HuH-7.5 (cell line): Measurements from ENCODE around the gene MCUB.
"Not testable (repeated sequence)": the region's sequence is repeated elsewhere in the genome, so short reads cannot be mapped to it uniquely, and the experiment has no call there.

Source experiments
- DNase-seq: peaks from one replicate; pipeline ENCODE4 v3.0.0; 2011; ENCODE audit warnings: low spot score

The MCUB gene

DNA sequence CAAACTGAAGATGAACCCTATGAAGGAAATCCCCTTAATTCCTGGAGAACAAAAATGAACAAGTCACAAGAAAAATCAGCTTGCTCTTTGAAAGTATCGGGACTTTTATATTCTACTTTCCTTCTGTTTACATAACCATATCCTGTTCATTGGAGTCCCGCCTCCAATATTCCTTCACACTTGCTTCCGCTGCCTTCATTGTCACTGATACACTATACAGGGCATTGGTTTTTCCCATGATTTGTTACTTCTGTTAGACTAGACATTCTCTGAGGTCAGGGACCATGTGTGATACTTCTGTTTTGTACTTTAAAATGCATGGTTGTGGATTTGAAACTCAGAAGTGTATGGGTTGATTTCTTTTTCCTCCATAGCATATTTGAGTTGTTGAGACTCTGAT, 18.8 kb downstream of the MCUB start:
- DNase-seq: no peak

DNA sequence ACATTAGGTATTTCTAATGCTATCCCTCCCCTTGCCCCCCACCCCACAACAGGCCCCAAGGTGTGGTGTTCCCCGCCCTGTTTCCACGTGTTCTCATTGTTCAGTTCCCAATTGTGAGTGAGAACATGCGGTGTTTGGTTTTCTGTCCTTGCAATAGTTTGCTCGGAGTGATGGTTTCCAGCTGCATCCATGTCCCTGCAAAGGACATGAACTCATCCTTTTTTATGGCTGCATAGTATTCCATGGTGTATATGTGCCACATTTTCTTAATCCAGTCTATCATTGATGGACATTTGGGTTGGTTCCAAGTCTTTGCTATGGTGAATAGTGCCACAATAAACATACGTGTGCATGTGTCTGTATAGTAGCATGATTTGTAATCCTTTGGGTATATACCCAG, 20.0 kb downstream of the MCUB start:
- DNase-seq: not testable (repeated sequence)

DNA sequence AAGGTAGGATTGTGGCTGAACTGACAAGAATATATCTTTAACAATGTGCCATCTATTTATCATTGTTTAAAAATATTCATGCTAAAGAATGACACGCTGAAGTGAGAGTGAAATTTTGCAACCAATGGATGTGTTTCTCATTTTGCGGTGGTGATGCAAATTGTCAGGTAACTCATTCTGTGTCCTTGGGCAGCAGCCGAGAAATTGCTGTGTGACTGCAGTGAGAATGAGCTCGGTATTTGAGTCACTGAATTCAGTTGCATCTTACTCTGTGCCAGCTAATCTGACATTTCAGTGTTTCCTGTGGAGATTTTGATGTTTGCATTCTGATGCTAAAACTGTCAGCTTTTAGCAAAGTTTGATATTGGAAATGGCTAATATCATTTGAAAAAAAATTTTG, 28.1 kb downstream of the MCUB start:
- no peak for DNase-seq

DNA sequence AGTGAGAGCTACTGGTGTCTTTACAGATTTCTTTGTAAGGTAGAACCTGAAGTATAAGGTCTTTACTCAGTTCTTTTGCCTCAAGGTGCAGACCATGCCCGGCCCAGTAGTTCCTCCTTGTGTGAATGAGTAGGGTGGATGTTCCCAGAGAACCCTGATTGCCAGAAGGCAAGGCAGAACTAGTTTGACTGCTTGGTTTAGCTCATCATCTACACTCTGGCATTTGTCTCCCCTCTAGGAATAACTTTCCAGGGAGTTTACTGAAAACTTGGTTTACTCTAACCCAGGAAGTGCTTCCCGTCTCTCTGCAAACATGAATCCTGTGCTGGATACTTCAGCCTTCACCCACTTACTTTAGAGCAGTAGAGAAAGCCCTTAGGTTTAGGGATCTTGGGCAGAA, 29.1 kb downstream of the MCUB start:
- DNase-seq: no peak

DNA sequence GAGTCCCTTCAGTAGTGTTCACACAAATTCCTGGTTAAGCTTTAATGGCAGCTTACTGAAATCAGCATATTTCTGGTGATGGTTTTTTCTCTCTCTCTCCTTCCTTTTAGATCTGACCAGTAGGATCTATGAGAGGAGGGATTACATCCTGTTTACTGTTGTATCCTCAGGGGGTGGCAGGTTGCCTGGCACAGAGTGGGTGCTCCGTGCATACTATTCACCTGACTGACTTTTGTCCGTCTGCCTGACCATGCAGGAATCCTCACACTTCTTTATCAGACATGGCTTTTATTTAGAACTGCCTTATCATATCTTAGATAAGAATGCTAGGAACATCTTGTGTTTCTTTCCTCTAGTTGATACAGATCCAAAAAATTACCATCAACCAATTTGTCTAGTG, 29.6 kb downstream of the MCUB start:
- DNase-seq: no peak

DNA sequence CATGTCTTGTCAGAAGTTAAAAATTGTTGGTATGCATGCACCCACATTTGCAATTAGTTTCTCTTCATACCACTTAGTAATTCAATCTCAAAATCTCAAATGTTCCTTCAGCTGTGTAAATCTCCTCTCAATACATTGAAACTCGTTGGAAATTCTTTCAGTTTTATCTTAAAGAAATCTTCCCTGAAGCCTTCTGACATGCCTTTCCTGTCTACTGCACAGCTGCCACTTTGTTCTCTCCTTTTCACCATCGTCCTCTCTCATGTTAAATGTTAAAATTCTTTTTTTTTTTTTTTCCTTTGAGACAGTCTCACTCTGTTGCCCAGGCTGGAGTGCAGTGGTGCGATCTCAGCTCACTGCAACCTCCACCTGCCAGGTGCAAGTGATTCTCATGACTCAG, 30.9 kb downstream of the MCUB start:
- no peak for DNase-seq

DNA sequence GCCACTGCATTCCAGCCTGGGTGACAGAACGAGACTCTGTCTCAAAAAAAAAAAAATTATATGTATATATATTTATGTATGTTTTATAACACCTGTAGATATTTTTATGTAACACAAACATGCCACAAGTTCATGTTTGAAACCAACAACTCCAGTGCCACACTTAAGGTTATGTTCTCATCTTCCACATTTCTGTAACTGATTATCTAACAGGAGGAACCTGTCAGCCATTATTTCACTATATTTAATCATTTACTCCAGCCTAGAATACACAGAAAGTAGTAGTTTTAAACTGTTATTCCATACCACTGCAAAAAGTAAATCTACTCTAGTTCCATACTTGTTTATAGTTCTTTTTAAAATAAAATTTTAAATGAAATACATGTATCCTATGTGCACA, 32.3 kb downstream of the MCUB start:
- no peak for DNase-seq

DNA sequence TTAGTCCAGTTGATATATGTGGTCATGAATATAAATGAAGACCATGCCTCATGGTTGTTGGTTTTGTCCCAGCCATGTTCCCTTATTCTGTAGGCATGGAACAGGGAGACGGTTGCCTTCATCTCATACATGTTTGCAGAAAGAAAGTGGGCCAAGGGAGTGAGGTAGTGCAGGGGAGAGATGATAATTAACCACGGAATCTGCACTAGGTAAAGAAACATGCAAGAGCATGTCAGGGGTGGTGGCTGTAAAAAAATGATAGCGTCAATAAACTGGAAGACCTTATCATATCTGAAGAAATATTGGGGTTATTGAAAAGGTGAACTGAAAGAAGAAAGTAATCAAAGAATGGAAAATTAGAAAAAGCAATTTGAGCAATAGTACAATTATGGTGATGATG, 35.1 kb downstream of the MCUB start:
- DNase-seq: not testable (repeated sequence)

DNA sequence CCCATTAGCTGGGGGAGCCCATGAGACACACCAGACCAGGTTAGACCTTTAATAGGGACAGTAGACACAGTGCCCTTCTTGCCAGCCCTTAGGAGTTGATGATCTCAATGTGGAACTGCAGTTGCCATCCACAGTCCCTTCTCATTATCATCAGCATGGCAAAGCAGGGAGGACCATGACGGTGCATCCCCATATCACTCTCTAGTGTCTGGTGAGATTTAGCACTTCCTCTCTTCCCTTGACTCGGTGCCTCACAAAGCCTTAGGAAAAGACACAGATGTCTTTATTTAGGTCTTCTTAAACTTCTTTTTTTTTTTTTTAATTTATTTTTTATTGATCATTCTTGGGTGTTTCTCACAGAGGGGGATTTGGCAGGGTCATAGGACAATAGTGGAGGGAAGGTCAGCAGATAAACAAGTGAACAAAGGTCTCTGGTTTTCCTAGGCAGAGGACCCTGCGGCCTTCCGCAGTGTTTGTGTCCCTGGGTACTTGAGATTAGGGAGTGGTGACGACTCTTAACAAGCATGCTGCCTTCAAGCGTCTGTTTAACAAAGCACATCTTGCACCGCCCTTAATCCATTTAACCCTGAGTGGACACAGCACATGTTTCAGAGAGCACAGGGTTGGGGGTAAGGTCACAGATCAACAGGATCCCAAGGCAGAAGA, 36.5 kb downstream of the MCUB start:
- not testable (repeated sequence) for DNase-seq

DNA sequence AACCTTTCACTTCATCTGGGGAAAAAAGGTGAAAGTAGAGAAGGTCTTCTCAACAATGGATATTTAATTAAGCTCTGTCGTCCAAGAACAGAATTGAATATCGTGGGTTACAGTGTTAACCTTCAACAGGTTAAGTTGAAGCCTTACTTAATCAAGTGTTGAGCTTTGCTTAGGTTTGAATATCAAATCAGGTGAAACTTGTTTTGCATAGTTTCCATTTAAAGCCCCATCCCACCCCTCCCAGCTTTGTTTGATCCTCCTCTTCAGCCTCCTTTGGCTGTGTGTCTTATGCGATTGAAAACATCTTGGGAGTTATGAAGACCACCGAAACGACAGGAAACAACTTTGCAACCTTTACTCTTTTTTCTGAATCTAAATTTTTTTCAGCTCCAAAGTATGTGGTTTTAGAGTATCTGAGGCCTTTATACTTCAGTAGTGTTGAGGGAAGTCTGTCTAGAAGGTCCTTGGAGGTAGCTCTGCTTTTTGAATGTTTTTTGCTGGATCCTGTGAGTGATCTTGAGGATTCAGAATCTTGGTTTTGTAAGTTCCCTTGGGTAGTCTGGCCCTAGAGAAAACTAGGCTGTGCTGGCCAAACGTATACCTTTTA, 39.1 kb downstream of the MCUB start:
- no peak for DNase-seq

DNA sequence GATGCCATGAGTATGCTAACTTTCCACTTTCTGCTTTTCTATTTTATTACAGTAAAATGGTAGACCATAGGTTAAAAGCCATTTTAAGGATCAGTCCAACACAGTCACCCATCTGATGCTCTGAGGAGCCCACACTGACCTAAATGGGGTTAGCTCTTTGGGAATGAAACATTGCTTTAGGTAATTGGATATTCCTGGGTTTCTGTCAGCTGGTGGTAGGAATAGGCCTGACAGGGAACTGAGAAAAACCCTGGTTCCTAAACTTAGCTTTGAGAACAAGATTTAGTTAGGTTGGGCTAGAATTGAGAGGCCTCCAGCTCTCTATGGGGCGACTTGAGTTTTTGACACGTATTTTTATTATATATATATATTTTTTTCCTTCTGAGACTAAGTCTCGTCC, 40.4 kb downstream of the MCUB start:
- DNase-seq: no peak

DNA sequence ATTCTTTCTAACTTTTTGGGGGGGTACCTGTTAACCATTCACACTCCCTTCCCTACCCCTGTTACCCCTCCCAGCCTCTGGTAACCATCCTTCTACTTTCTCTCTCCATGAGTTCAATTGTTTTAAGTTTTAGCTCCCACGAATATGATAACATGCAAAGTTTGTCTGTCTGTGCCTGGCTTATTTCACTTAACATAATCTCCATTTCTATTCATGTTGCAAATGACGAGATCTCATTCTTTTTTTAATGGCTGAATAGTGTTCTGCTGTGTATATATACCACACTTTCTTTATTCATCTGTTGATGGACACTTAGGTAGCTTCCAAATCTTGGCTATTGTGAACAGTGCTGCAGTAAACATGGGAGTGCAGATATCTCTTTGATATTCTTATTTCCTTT, 41.3 kb downstream of the MCUB start:
- DNase-seq: no peak

DNA sequence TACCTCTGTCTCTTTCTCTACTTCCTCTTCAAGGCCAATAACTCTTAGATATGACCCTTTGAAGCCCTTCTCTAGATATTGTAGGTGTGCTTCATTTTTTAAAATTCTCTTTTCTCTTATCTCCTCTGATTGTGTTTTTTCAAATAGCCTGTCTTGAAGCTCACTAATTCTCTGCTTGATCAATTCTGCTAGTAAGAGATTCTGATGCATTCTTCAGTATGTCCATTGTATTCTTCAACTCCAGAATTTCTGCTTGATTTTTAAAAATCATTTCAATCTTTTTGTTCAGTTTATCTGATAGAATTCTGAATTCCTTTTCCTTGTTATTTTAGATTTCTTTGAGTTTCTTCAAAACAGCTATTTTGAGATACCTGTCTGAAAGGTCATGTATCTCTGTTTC, 47.9 kb downstream of the MCUB start:
- no peak for DNase-seq

DNA sequence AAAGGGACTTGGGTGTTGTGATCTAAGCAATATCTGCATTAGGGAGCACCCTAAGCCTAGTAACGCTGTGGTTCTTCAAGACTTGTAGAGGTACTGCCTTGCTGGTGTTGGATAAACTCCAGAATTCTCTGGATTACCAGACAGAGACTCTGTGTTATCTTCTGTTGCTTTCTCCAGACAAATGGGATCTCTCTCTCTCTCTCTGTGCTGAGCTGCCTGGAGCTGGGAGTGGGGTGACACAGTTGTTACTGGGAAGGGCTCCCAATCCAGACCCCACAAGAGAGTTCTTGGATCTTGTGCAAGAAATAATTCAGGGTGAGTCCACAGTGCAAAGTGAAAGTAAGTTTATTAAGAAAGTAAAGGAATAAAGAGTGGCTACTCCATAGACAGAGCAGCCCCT, 48.8 kb downstream of the MCUB start:
- DNase-seq: no peak

DNA sequence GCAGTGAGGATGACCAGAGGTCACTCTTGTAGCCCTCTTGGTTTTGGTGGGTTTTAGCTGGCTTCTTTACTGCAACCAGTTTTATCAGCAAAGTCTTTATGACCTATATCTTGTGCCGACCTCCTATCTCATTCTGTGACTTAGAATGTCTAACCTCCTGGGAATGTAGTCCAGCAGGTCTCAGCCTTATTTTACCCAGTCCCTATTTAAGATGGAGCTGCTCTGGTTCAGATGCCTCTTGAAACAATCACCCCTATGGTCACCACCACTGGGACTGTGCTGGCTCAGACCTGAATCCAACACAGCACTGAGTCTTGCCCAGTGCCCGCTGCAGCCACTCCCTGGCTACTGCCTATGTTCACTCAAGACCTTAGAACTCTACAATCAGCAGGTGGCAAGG, 49.4 kb downstream of the MCUB start:
- no peak for DNase-seq

DNA sequence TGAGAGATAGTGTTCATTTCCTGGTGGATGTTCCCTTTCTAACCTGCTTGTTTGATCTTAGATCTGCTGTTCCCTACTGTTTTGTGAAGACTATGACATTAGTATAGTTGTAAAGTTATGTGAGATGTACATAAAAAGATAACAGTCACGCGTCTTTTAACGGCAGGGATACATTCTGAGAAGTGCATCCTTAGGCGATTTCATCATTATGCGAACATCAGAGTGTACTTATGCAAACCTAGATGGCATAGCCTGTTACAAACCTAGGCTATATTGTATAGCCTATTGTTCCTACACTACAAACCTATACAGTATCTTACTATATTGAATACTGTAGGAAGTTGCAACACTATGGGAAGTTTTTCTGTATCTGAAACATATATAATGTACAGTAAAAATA, 50.4 kb downstream of the MCUB start:
- no peak for DNase-seq

DNA sequence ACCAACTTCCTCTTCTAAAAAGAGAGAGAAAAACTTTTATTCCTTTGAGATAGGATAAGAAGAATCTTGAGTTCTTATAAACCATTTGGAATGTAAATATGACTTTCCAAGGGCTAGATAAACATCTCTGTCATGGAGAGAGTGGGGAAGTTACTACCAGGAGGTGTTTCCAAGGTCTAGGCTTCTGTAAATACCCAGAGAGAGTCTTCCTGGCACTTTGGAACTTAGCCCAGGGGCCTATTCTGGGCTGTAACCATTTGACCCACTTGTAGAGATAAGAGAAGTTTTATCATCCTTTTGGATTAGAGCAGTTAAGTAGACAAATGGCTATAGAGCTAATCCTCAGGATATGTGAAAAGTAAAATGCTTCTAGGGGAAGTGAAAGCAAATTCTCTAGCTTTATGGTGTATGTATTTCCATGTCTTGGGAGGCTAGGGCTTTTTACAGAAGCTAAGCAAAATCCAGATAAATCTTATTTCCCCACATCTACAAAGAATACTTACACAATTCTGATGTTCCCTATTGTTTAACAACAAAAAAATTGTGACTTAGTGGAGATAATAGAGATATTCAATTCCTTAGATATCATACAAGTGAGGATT, 51.1 kb downstream of the MCUB start:
- DNase-seq: no peak

DNA sequence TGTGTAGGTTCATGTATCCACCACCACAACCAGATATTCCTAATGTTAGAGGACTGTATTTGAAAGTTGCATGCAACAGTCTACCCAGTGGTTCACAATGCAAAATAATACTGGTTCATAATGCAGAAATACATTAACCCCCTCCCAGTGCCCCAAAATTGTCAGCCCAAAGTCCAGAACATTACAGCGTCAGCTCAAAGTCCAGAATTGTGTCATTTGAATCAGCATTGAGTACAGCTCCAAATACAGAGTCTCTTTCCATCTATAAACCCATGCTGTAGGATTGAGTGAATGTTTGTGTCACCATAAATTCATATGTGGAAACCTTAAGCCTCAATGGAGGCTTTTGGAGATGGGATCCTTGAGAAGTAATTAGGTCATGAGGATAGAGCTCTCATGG, 54.0 kb downstream of the MCUB start:
- no peak for DNase-seq

DNA sequence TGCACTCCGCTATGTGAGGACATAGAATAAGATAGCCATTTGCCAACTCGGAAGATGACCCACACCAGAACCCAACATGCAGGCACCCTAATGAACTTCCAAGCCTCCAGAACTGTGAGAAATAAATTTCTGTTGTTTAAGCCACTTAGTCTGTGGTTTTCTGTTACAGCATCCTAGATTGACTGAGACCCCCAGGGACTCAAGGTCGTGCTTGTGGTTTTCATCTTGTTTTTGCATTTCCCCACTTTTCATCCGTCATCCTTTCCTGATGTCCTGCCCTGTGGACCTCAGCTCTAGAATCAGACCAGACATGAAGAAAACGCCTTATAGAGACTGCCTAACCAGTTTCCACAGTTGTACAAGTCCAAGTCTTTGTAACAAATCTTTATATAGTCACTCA, 54.4 kb downstream of the MCUB start:
- no peak for DNase-seq

DNA sequence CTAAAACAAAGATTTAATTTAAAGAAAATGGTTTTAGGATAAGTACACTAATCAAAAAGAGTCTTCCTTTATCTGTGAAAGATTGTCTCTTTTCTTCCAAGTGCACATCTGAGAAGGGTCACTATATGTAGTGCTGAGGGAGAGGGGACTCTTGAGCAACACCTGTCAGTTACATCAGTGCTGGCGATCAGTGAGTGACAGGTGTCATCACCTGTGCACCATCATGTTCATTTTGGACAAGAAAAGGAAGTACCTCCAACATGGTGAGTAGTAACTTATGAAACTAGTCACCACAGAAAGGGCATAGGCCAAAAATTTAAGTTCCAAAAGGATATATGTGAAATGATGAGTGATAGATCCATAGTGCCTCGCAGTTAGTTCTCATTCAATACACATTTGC, 55.7 kb downstream of the MCUB start:
- DNase-seq: no peak

DNA sequence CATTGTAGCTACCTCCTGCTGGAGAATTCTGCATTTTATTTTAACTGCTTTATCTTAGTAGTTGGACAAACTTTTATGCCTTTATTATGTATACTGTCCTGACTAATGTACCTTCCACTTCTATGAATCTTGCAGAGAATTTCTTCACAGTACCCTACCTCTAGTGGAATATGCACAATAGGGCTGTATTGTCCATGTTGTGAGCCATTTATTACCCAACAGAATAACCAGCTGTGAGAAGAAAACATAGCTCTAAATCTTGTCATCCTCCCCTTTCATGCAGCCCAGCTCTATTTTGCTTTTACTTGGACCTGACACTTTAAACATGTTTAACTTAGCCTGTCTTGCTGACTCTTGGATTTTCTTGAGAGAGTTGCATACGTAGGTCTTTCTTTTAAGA, 56.2 kb downstream of the MCUB start:
- DNase-seq: no peak

DNA sequence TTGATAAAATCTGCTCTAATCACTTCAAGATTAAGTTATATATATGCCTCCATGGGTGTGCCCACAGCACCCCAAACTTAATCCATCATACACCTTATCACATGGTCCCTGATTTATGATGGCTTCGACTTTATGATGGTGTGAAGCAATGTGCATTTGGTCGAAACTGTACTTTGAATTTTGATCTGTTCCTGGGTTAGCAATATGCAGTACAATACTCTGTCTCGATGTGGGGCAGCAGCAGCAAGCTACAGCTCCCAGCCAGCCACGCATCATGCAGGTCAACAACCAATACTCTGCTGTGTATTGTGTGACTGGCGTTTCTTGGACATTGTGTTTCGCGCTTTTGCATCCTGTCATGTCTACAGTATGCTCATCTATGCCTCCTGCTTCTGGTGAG, 62.6 kb downstream of the MCUB start:
- DNase-seq: no peak

DNA sequence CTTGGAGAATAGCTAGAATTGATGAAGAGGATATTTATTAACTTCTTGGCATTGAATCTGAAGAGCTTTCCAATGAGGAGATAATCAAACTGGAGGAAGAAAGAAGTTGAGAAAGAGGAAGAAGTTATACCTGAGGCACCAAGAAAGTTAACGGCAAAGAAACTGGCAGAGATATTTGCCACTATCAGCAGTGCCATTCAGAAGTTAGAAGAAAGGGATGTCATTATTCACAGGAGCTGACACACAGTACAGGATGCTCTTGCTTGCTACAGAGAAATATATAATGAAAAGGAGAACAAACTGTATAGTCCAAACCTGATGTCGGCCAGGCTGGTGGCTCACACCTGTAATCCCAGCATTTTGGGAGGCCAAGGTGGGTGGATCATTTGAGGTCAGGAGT, 64.5 kb downstream of the MCUB start:
- no peak for DNase-seq

DNA sequence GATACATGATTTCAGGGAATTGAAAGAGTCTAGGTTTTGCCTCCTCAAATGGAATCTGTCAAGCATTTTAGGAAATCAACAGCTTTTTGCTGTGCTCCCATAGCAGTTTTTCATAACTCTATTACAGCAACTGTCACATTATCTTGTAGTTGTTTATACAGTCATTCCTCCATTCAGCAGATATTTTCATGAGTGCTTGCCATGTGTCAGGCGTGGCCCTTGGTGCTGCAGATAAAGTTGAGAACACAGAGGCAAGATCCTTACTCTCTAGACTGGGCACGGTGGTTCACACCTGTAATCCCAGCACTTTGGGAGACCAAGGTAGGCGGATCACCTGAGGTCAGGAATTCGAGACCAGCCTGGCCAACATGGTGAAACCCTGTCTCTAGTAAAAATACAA, 67.3 kb downstream of the MCUB start:
- no peak for DNase-seq
